IMR-90 (cell line): ENCODE data around the gene EBF3. TPM values are rescaled to one million over a fixed set of nuclear protein-coding genes. Genes with fewer than 3 reads are reported as not detected.

Experiments used
- ATAC-seq: fragments of 200-7000 bp; cut with Tn5 transposase; 2 replicates; pipeline ENCODE4 v1.9.1; 2020; ENCODE audit warnings: low read depth, mild to moderate bottlenecking, moderate library complexity
- BruUV-seq: library from RNA; stranded (reverse); fragments of 400-500 nt; replicated peaks from 2 replicates; lab custom pipeline; 2021; lab: Mats Ljungman, UMichigan
- CTCF ChIA-PET: fragments of 300-600 bp; formaldehyde crosslinking; extraction: SDS; loops from one replicate; lab custom pipeline; 2021; ENCODE audit warnings: antibody characterized with exemption; lab: Yijun Ruan, JAX
- POLR2A ChIA-PET: fragments of 300-600 bp; sonication (Branson Sonifier 250); formaldehyde crosslinking; loops from one replicate; lab custom pipeline; 2022; ENCODE audit warnings: antibody characterized with exemption; ENCODE audit not compliant: unreplicated experiment; lab: Charles Lee
- DNase-seq: peaks from one replicate; pipeline ENCODE4 v3.0.0; 2013
- H2AFZ ChIP-seq: replicated peaks from 2 replicates; pipeline ENCODE3; 2013; ENCODE audit warnings: low read length, mild to moderate bottlenecking; ENCODE audit not compliant: poor library complexity
- H2AK5ac ChIP-seq: 2 replicates; pipeline ENCODE4 v1.6.1; 2013; ENCODE audit warnings: low read depth, low read length, inconsistent platforms
- H2AK9ac ChIP-seq: replicated peaks from 2 replicates; pipeline ENCODE3; 2013; ENCODE audit warnings: mild to moderate bottlenecking, low read depth, low read length, moderate library complexity; ENCODE audit not compliant: poor library complexity
- H2BK120ac ChIP-seq: 2 replicates; pipeline ENCODE4 v1.6.1; 2013; ENCODE audit warnings: low read depth, low read length, inconsistent platforms
- H2BK15ac ChIP-seq: 3 replicates; pipeline ENCODE4 v1.6.1; 2013; ENCODE audit warnings: low read depth, low read length, inconsistent platforms
- H2BK20ac ChIP-seq: 2 replicates; pipeline ENCODE4 v1.6.1; 2013; ENCODE audit warnings: low read depth, mild to moderate bottlenecking, inconsistent platforms, low read length, moderate library complexity
- H2BK5ac ChIP-seq: 2 replicates; pipeline ENCODE4 v1.6.1; 2013; ENCODE audit warnings: mild to moderate bottlenecking, low read depth, low read length, inconsistent platforms; ENCODE audit not compliant: poor library complexity, severe bottlenecking
- H3K14ac ChIP-seq: replicated peaks from 2 replicates; pipeline ENCODE4 v1.6.1; 2013; ENCODE audit warnings: low read depth, low read length, inconsistent platforms
- H3K18ac ChIP-seq: 2 replicates; pipeline ENCODE4 v1.6.1; 2013; ENCODE audit warnings: low read depth, low read length, control low read depth
- H3K23ac ChIP-seq: 2 replicates; pipeline ENCODE4 v1.6.1; 2013; ENCODE audit warnings: low read depth, low read length, inconsistent platforms
- H3K27ac ChIP-seq: 2 replicates; pipeline ENCODE4 v1.5.1; 2013; ENCODE audit warnings: mild to moderate bottlenecking, control low read depth, low read length; ENCODE audit not compliant: insufficient read depth
- H3K27me3 ChIP-seq: 2 replicates; pipeline ENCODE4 v1.6.1; 2013; ENCODE audit warnings: low read length; ENCODE audit not compliant: control insufficient read depth, insufficient read depth
- H3K36me3 ChIP-seq: 2 replicates; pipeline ENCODE4 v1.6.1; 2013; ENCODE audit warnings: low read length, mixed read lengths; ENCODE audit not compliant: control insufficient read depth, insufficient read depth
- H3K4ac ChIP-seq: 2 replicates; pipeline ENCODE4 v1.6.1; 2013; ENCODE audit warnings: low read depth, low read length, inconsistent platforms
- H3K4me1 ChIP-seq: 2 replicates; pipeline ENCODE4 v1.6.1; 2013; ENCODE audit warnings: low read length, mixed read lengths; ENCODE audit not compliant: control insufficient read depth, insufficient read depth
- H3K4me2 ChIP-seq: 2 replicates; pipeline ENCODE4 v1.6.1; 2013; ENCODE audit warnings: low read depth, mild to moderate bottlenecking, control low read depth, low read length, moderate library complexity
- H3K4me3 ChIP-seq: 2 replicates; pipeline ENCODE4 v1.5.1; 2013; ENCODE audit warnings: low read depth, mild to moderate bottlenecking, control low read depth, low read length, moderate library complexity; ENCODE audit not compliant: insufficient read depth
- H3K56ac ChIP-seq: 2 replicates; pipeline ENCODE4 v1.6.1; 2013; ENCODE audit warnings: low read length, inconsistent platforms; ENCODE audit not compliant: insufficient read depth; ENCODE audit errors: extremely low read depth
- H3K79me1 ChIP-seq, 2 experiments: 2 replicates each; pipeline ENCODE4 v1.6.1; 2013; ENCODE audit warnings: low read length in 2 of 2, inconsistent platforms in 1 of 2, low read depth in 1 of 2
- H3K9ac ChIP-seq: 2 replicates; pipeline ENCODE4 v1.6.1; 2013; ENCODE audit warnings: low read depth, low read length, control low read depth
- H3K9me1 ChIP-seq: 2 replicates; pipeline ENCODE4 v1.6.1; 2013; ENCODE audit warnings: low read length, inconsistent platforms; ENCODE audit not compliant: insufficient read depth
- H3K9me3 ChIP-seq: 2 replicates; pipeline ENCODE4 v1.6.1; 2013; ENCODE audit warnings: low read length; ENCODE audit not compliant: control insufficient read depth, insufficient read depth
- H4K20me1 ChIP-seq: 2 replicates; pipeline ENCODE4 v1.6.1; 2013; ENCODE audit warnings: low read length, inconsistent platforms; ENCODE audit not compliant: insufficient read depth
- H4K5ac ChIP-seq: 2 replicates; pipeline ENCODE4 v1.6.1; 2013; ENCODE audit warnings: mild to moderate bottlenecking, low read depth, low read length, control low read depth
- H4K8ac ChIP-seq, 2 experiments: 2 replicates each; pipeline ENCODE4 v1.6.1; 2013; ENCODE audit warnings: low read depth in 2 of 2, low read length in 2 of 2, control low read depth in 1 of 2, inconsistent platforms in 1 of 2
- H4K91ac ChIP-seq: 2 replicates; pipeline ENCODE4 v1.6.1; 2013; ENCODE audit warnings: low read depth, low read length, inconsistent platforms; ENCODE audit not compliant: insufficient read depth
- BHLHE40 ChIP-seq: fragments of 150-350 bp; IDR thresholded peaks from 2 replicates; pipeline ENCODE4 v1.6.1; 2016; ENCODE audit warnings: mild to moderate bottlenecking, low read depth, low read length
- CHD1 ChIP-seq: IDR thresholded peaks from 2 replicates; pipeline ENCODE4 v1.6.1; 2012; ENCODE audit warnings: low read depth, low read length, improper control_type of control experiment
- CTCF ChIP-seq: conservative IDR thresholded peaks from 2 replicates; pipeline ENCODE4 v1.5.1; 2012; ENCODE audit warnings: mild to moderate bottlenecking, low read depth, low read length, improper control_type of control experiment
- ELK1 ChIP-seq: fragments of 150-350 bp; IDR thresholded peaks from 2 replicates; pipeline ENCODE4 v1.6.1; 2016; ENCODE audit warnings: low read depth, mild to moderate bottlenecking, low read length, moderate library complexity, borderline replicate concordance
- FOS ChIP-seq: fragments of 150-350 bp; IDR thresholded peaks from 2 replicates; pipeline ENCODE4 v1.6.1; 2016; ENCODE audit warnings: low read depth, low read length
- MAFK ChIP-seq: IDR thresholded peaks from 2 replicates; pipeline ENCODE4 v1.6.1; 2012; ENCODE audit warnings: low read depth, low read length, improper control_type of control experiment
- MAZ ChIP-seq: IDR thresholded peaks from 2 replicates; pipeline ENCODE4 v1.6.1; 2012; ENCODE audit warnings: low read depth, mild to moderate bottlenecking, low read length, improper control_type of control experiment, moderate library complexity, borderline replicate concordance
- MXI1 ChIP-seq: IDR thresholded peaks from 2 replicates; pipeline ENCODE4 v1.6.1; 2012; ENCODE audit warnings: low read depth, mild to moderate bottlenecking, low read length, moderate library complexity, borderline replicate concordance
- NFE2L2 ChIP-seq: fragments of 150-350 bp; IDR thresholded peaks from 2 replicates; pipeline ENCODE4 v1.6.1; 2016; ENCODE audit warnings: low read depth, mild to moderate bottlenecking, low read length
- RFX5 ChIP-seq: IDR thresholded peaks from 2 replicates; pipeline ENCODE4 v1.8.0; 2012; ENCODE audit warnings: low read depth, mild to moderate bottlenecking, low read length, moderate library complexity
- SMC3 ChIP-seq: fragments of 150-350 bp; IDR thresholded peaks from 2 replicates; pipeline ENCODE4 v1.6.1; 2016; ENCODE audit warnings: low read depth, mild to moderate bottlenecking, antibody characterized with exemption, low read length, moderate library complexity
- USF2 ChIP-seq: fragments of 150-350 bp; IDR thresholded peaks from 2 replicates; pipeline ENCODE4 v1.6.1; 2017; ENCODE audit warnings: mild to moderate bottlenecking, antibody characterized with exemption, low read length, low read depth
- WGBS, 2 experiments: methylation state at CpG; one replicate each; pipeline versions ENCODE4 v1.1.5 to v1.1.7; 2013; ENCODE audit warnings: missing lambda C conversion rate in 2 of 2; ENCODE audit not compliant: insufficient read length in 1 of 2; ENCODE audit errors: extremely low coverage in 2 of 2; 5-methylcytosine and 5-hydroxymethylcytosine counted together
- dilution Hi-C: fragments of 300-500 bp; cut with HindIII; formaldehyde crosslinking; loops from one replicate; pipeline ENCODE4 v1.14.3; 2018; ENCODE audit warnings: low sequenced_read_pairs; ENCODE audit not compliant: unreplicated experiment
- in situ Hi-C: fragments of 300-500 bp; cut with MboI; formaldehyde crosslinking; loops from 3 replicates; pipeline ENCODE4 v1.14.3; 2019; ENCODE audit warnings: low sequenced_read_pairs, inconsistent platforms, mixed read lengths
- intact Hi-C: fragments of 100-400 bp; cut with micrococcal nuclease; formaldehyde crosslinking; loops from 2 replicates; pipeline ENCODE4 v1.10.0; 2022
- polyA plus RNA-seq, 3 experiments: library from polyadenylated mRNA; depleted of rRNA; stranded (reverse); fragments of >200 nt; gene quantifications; 2 replicates each; pipeline ENCODE4 v1.2.3, GENCODE V29; 2012; ENCODE audit warnings: low replicate concordance in 1 of 3
- total RNA-seq: library from RNA; depleted of rRNA; stranded (reverse); fragments of >200 nt; gene quantifications from 2 replicates; pipeline ENCODE4 v1.2.3, GENCODE V29; 2012

EBF3 gene
- total and polyA plus RNA-seq, 2 of the 4 experiments (the other 2 are of a cell fraction): 0.36 to 0.70 TPM

GRCh38 chr10:129922598-129923123 is 41.4 kb downstream of the EBF3 start:
- no peak overlapping the region for H3K4me3 ChIP-seq
- CTCF ChIA-PET: no interaction called here
- H3K9me1 ChIP-seq: no peaks in the 10 kb centered on the region
- ATAC-seq (no peak), DNase-seq (no peak)
- WGBS, 2 experiments: 68% methylated on average over 3 of the region's 18 CpGs; no CpG with 5 or more reads in 1 of the 2 experiments
- no peak overlapping the region for H2AFZ ChIP-seq
- no peak overlapping the region for H3K14ac ChIP-seq
- no peak overlapping the region for H3K4me2 ChIP-seq
- H2BK15ac ChIP-seq: no peak overlapping the region
- H3K18ac ChIP-seq: no peak overlapping the region
- no peaks in the 10 kb centered on the region for H3K4me1 ChIP-seq
- H3K56ac ChIP-seq: no peak overlapping the region
- H3K27me3 ChIP-seq: no peaks in the 10 kb centered on the region
- H4K8ac ChIP-seq: no peak overlapping the region
- POLR2A ChIA-PET: no interaction called here
- H2BK120ac ChIP-seq: no peak overlapping the region
- H3K27ac ChIP-seq: no peak overlapping the region
- H2BK20ac ChIP-seq: no peak overlapping the region
- no peak overlapping the region for H4K91ac ChIP-seq
- TF ChIP-seq NFE2L2 (no peak), MAFK (no peak), MXI1 (no peak), FOS (no peak), CTCF (no peak), RFX5 (no peak), MAZ (no peak), BHLHE40 (no peak), ELK1 (no peak), CHD1 (no peak), SMC3 (no peak), USF2 (no peak)
- no peaks in the 10 kb centered on the region; the same call in 1 of the 2 replicates for H4K20me1 ChIP-seq
- no peak overlapping the region for H4K5ac ChIP-seq
- intact Hi-C loops (no loop called here), in situ Hi-C loops (no loop called here), dilution Hi-C loops (no loop called here)
- no peaks in the 10 kb centered on the region for H3K79me1 ChIP-seq
- H3K9me3 ChIP-seq: peaks cover 13% of the 10 kb centered on the region; the same call in 1 of the 2 replicates
- no peak overlapping the region for H2BK5ac ChIP-seq
- no peak overlapping the region for H2AK5ac ChIP-seq
- no peaks in the 10 kb centered on the region for H3K36me3 ChIP-seq
- BruUV-seq: no TSS peak
- no peak overlapping the region for H3K23ac ChIP-seq
- H3K9ac ChIP-seq: no peak overlapping the region
- no peak overlapping the region for H3K4ac ChIP-seq
- H2AK9ac ChIP-seq: no peak overlapping the region
